ENCODE data around the gene MDM4. TPM values are rescaled to one million over a fixed set of nuclear protein-coding genes. Genes with fewer than 3 reads are reported as not detected.

MDM4 gene
- total RNA-seq, 2 donors from 2014 or later: 65.5 to 161 TPM

DNA sequence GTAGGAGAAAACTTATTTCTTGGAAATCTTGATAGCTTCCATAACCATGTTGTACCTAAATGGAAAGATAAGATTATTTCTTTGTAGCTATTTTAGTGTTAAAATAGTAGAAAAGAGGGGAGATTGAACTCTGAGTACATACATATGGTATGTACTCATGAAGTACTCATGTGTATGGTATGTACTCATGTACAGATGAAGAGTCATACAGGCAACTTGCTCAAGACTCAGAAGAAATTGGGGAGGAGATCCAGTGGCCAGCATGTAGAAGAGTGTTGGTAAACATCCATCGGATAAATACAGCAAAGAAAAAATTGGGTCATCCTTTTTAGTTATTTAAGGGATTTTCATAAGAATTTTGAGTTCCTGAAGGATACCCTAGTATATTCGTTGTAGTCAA is 29.0 kb downstream of the MDM4 start:
- DNase-seq: no peak
- Mint-ChIP-seq H3K27me3 (ENCODE audit: insufficient read depth) (no peaks in the 10 kb centered on the region), H3K4me3 (no peak overlapping the region), H3K36me3 (ENCODE audit: low read depth) (peaks cover 78% of the 10 kb centered on the region), H3K27ac (no peak overlapping the region), H3K4me1 (peaks cover 21% of the 10 kb centered on the region), H3K9me3 (no peaks in the 10 kb centered on the region)
- H3K27me3 ChIP-seq (ENCODE audit: control insufficient read depth, insufficient read depth, low read length, poor library complexity, severe bottlenecking): no peaks in the 10 kb centered on the region
- 94 to 100% methylated on average over 2 of the region's 2 CpGs for WGBS, 2 experiments (ENCODE audit: insufficient coverage in 1 of 2, insufficient read length in 1 of 2)
- no peak overlapping the region for H3K9ac ChIP-seq (ENCODE audit: extremely low read depth, low read length, poor library complexity, severe bottlenecking)
- H3K27ac ChIP-seq (ENCODE audit: low read depth, low read length): no peak overlapping the region
- H3K4me3 ChIP-seq (ENCODE audit: low read length): no peak overlapping the region
- H3K36me3 ChIP-seq (ENCODE audit: control insufficient read depth, insufficient read depth, low read length): peaks cover 95% of the 10 kb centered on the region
- no peaks in the 10 kb centered on the region for H3K9me3 ChIP-seq (ENCODE audit: control insufficient read depth, low read length)
- no peaks in the 10 kb centered on the region for H3K4me1 ChIP-seq (ENCODE audit: control insufficient read depth, insufficient read depth, low read length)
- TF ChIP-seq CTCF (conservative IDR thresholded peaks at IDR 0.05): no peak

- no peak overlapping the region for H3K27ac Mint-ChIP-seq
These were observed 29.7 kb downstream of the MDM4 start for GRCh38 chr1:204545881-204546280.

DNA sequence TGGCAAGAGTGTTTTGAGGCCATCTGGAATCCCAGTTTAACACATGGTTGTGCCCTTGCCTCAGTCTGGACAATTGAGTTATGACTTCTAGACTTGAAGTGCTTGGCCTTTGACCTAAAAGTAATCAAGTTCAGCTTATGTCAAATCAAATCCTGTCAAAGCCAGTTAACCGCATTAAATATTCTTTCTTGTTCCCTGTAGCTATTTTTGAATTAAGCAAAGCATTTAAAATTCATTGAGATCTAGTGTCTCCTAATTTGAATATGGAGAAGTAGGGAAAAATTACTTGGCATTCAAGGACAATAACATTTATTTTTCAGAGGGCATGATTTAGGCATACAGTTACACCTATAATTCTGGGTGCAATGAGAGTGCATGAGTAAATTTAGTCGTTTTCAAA is 32.1 kb downstream of the MDM4 start:
- 100% methylated on average over 2 of the region's 2 CpGs; no CpG with 5 or more reads in 1 of the 2 experiments for WGBS, 2 experiments (ENCODE audit: insufficient coverage in 1 of 2, insufficient read length in 1 of 2)
- Mint-ChIP-seq H3K27me3 (ENCODE audit: insufficient read depth) (no peaks in the 10 kb centered on the region), H3K27ac (no peak overlapping the region), H3K36me3 (ENCODE audit: low read depth) (peaks cover 85% of the 10 kb centered on the region), H3K9me3 (no peaks in the 10 kb centered on the region), H3K4me1 (peaks cover 4% of the 10 kb centered on the region), H3K4me3 (no peak overlapping the region)
- H3K9me3 ChIP-seq (ENCODE audit: control insufficient read depth, low read length): no peaks in the 10 kb centered on the region
- no peaks in the 10 kb centered on the region for H3K4me1 ChIP-seq (ENCODE audit: control insufficient read depth, insufficient read depth, low read length)
- DNase-seq: peak; percentile 1
- no peaks in the 10 kb centered on the region for H3K27me3 ChIP-seq (ENCODE audit: control insufficient read depth, insufficient read depth, low read length, poor library complexity, severe bottlenecking)
- H3K9ac ChIP-seq (ENCODE audit: extremely low read depth, low read length, poor library complexity, severe bottlenecking): no peak overlapping the region
- no peak overlapping the region for H3K4me3 ChIP-seq (ENCODE audit: low read length)
- H3K27ac ChIP-seq (ENCODE audit: low read depth, low read length): no peak overlapping the region
- TF ChIP-seq CTCF (conservative IDR thresholded peaks at IDR 0.05): no peak
- peaks cover 92% of the 10 kb centered on the region for H3K36me3 ChIP-seq (ENCODE audit: control insufficient read depth, insufficient read depth, low read length)

More at GRCh38 chr1:204545881-204546280, 29.7 kb downstream of the MDM4 start:
- no peak overlapping the region for H3K9ac ChIP-seq (ENCODE audit: extremely low read depth, low read length, poor library complexity, severe bottlenecking)
- no peaks in the 10 kb centered on the region for H3K9me3 Mint-ChIP-seq
- 100% methylated on average over 1 of the region's 2 CpGs; no CpG with 5 or more reads in 1 of the 2 experiments for WGBS, 2 experiments (ENCODE audit: insufficient coverage in 1 of 2, insufficient read length in 1 of 2)
- H3K4me1 Mint-ChIP-seq: peaks cover 21% of the 10 kb centered on the region
- no peak overlapping the region for H3K4me3 Mint-ChIP-seq
- H3K36me3 ChIP-seq (ENCODE audit: control insufficient read depth, insufficient read depth, low read length): peaks cover 97% of the 10 kb centered on the region
- no peak for DNase-seq
- H3K27me3 ChIP-seq (ENCODE audit: control insufficient read depth, insufficient read depth, low read length, poor library complexity, severe bottlenecking): no peaks in the 10 kb centered on the region
- H3K27me3 Mint-ChIP-seq (ENCODE audit: insufficient read depth): no peaks in the 10 kb centered on the region
- H3K27ac ChIP-seq (ENCODE audit: low read depth, low read length): no peak overlapping the region
- H3K36me3 Mint-ChIP-seq (ENCODE audit: low read depth): peaks cover 78% of the 10 kb centered on the region
- no peaks in the 10 kb centered on the region for H3K9me3 ChIP-seq (ENCODE audit: control insufficient read depth, low read length)
- no peaks in the 10 kb centered on the region for H3K4me1 ChIP-seq (ENCODE audit: control insufficient read depth, insufficient read depth, low read length)
- no peak for TF ChIP-seq CTCF (conservative IDR thresholded peaks at IDR 0.05)
- H3K4me3 ChIP-seq (ENCODE audit: low read length): no peak overlapping the region
